Activated CD4-positive, alpha-beta T cell treated with anti-CD3 and anti-CD28 coated beads for 36 hours (primary cell): ENCODE results near the gene SNRNP70. TPM values are rescaled to one million over a fixed set of nuclear protein-coding genes. Genes with fewer than 3 reads are reported as not detected.
"Not testable (repeated sequence)": the region's sequence is repeated elsewhere in the genome, so short reads cannot be mapped to it uniquely, and the experiment has no call there.

Source experiments
- ATAC-seq: fragments of 200-7000 bp; cut with Tn5 transposase; one replicate; pipeline ENCODE4 v1.10.0; 2021; ENCODE audit warnings: mild to moderate bottlenecking, moderate library complexity
- CTCF ChIA-PET: fragments of 350-600 bp; sonication (Branson Sonifier 250); formaldehyde crosslinking; loops from one replicate; lab custom pipeline; 2021; ENCODE audit warnings: antibody characterized with exemption; lab: Charles Lee
- POLR2A ChIA-PET: fragments of 350-600 bp; sonication (Branson Sonifier 250); formaldehyde crosslinking; loops from one replicate; lab custom pipeline; 2021; ENCODE audit warnings: antibody characterized with exemption, inconsistent platforms; lab: Charles Lee
- DNase-seq: peaks from one replicate; pipeline ENCODE4 v3.0.0-alpha.2; 2020
- H3K27ac Mint-ChIP-seq: one replicate; pipeline ENCODE4 v1.8.0; 2021; ENCODE audit warnings: mixed read lengths
- H3K27me3 Mint-ChIP-seq: one replicate; pipeline ENCODE4 v1.8.0; 2021; ENCODE audit warnings: mixed read lengths
- H3K36me3 Mint-ChIP-seq: one replicate; pipeline ENCODE4 v1.8.0; 2021; ENCODE audit warnings: low read depth, mixed read lengths
- H3K4me1 Mint-ChIP-seq: one replicate; pipeline ENCODE4 v1.8.0; 2021; ENCODE audit warnings: mixed read lengths
- H3K4me3 Mint-ChIP-seq: one replicate; pipeline ENCODE4 v1.8.0; 2021; ENCODE audit warnings: mild to moderate bottlenecking, moderate library complexity, mixed read lengths
- H3K9me3 Mint-ChIP-seq: one replicate; pipeline ENCODE4 v1.8.0; 2021; ENCODE audit warnings: low read depth, mixed read lengths
- intact Hi-C, 2 experiments: fragments of 100-400 bp; cut with DNase I in 1 of 2; cut with micrococcal nuclease in 1 of 2; formaldehyde crosslinking; loops; one replicate each; pipeline versions ENCODE4 v1.14.2 to v1.15.1; 2022 to 2024; cut with DNase I, micrococcal nuclease
- total RNA-seq, 2 experiments: library from RNA; stranded (reverse); gene quantifications; one replicate each; pipeline ENCODE4 v1.2.3, GENCODE V29; 2021

Gene SNRNP70, protein sequence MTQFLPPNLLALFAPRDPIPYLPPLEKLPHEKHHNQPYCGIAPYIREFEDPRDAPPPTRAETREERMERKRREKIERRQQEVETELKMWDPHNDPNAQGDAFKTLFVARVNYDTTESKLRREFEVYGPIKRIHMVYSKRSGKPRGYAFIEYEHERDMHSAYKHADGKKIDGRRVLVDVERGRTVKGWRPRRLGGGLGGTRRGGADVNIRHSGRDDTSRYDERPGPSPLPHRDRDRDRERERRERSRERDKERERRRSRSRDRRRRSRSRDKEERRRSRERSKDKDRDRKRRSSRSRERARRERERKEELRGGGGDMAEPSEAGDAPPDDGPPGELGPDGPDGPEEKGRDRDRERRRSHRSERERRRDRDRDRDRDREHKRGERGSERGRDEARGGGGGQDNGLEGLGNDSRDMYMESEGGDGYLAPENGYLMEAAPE
- 100 to 1,000 TPM; 225 to 306 TPM for total RNA-seq

DNA sequence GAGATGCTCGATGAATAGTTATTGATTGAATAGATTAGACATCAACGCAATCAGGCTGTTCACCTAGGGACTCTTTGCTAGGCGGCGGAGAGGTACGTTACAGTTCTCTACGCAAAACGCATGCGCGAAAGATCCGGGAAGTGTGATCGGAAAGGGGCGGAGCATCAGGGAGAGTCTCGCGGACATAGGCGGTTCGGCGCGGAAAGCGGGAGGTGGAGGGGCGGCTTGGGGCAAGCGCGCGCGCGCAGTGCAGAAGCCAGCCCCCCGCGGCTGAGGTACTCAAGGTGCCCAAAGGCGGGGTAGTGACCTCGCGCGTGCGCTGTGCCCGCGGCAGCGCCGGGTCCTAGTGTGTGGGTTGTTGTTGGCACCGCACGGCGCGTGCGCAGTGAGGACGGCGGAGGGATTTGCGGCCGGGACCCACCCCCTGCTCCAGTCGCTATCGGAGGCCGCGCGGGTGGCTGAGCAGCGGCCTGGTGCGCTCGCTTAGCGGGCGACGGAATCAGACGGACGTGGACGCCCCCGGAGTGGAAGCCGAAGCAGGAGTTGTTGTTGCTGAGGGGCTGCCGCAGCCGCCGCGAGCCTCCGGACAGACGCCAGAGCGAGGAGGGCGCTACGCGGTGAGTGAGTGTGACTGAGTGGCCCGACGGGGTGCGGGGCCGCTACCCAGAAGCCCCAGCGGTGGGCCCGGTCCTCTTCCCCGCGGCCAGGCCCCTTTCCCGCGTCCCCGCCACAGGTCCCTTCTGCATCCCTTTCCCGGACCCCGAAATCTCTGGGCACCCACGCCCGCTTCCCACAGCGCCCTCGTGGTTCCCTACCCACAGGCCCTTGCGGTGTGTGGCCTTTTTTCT, at the start of gene SNRNP70:
Gene SNRNP70, plus strand, starts transcription at position 432 of the 848 bp plus-strand sequence. CDS start 964 bp downstream, outside the sequence.
- peaks cover 35% of the 10 kb centered on the region for H3K36me3 Mint-ChIP-seq
- H3K9me3 Mint-ChIP-seq, result no peaks in the 10 kb centered on the region
- ChIA-PET CTCF (interaction anchor here (0.6 to 4.0 kb wide), 2 partner anchors 13 to 61 kb away, joined by 3 to 26 read pairs; no protein-coding TSS in a partner anchor), POLR2A (no interaction called here)
- H3K4me1 Mint-ChIP-seq, result peaks cover 31% of the 10 kb centered on the region
- H3K27ac Mint-ChIP-seq, result peak within 1 kb of the TSS; percentile 96
- H3K4me3 Mint-ChIP-seq, result peak within 1 kb of the TSS; percentile 98
- peak; percentile 99 for ATAC-seq
- H3K27me3 Mint-ChIP-seq, result peaks cover 2% of the 10 kb centered on the region
- intact Hi-C loops, result loop anchor here (1.0 to 5.0 kb wide), 14 partner anchors 29 to 1813 kb away; partner anchors contain the start of genes C19orf73 (in 2 of the 2), PPFIA3 (in 2 of the 2), ATF5 (in 1 of the 2) and FLT3LG (in 1 of the 2)
- peak; percentile 99 for DNase-seq

DNA sequence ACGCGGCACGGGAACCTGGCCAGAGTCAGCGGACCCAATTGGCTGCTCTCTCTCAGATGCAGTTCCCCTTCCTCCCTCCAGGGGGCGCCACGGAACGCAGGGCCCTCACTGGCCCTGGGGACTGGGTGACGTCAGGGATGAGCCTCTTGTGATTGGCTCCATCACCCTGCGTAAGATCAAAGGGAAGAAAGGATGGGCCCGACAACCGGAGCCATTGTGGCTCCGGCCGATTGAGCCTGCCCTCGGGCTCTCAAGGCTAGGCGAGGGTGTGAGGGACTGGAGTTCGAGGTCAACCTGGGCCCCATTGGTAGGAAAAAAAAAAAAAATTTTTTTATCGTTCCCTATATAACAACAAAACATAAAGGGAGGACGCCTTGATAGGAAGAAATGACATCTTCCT, 48.4 kb upstream of the SNRNP70 start, which contains the start of gene CGB1:
Gene CGB1, minus strand, starts transcription at position 81 of the 400 bp plus-strand sequence. CDS start 184 bp downstream, outside the sequence.
- H3K27me3 Mint-ChIP-seq, H3K4me3 Mint-ChIP-seq, H3K36me3 Mint-ChIP-seq, CTCF ChIA-PET, POLR2A ChIA-PET, H3K27ac Mint-ChIP-seq, H3K9me3 Mint-ChIP-seq, H3K4me1 Mint-ChIP-seq: not testable (repeated sequence)
- ATAC-seq (peak; percentile 77), DNase-seq (peak; percentile 85)
- intact Hi-C loops, result loop anchor here in 1 of 2 experiments (1.0 kb wide), 1 partner anchor 48 kb away; the partner anchor contains the start of gene SNRNP70

GRCh38 chr19:49038111-49038510, 47.1 kb upstream of the SNRNP70 start:
- H3K27me3 Mint-ChIP-seq, H3K4me1 Mint-ChIP-seq, DNase-seq, H3K9me3 Mint-ChIP-seq, H3K4me3 Mint-ChIP-seq, H3K36me3 Mint-ChIP-seq, intact Hi-C loops, H3K27ac Mint-ChIP-seq, POLR2A ChIA-PET, CTCF ChIA-PET, ATAC-seq: not testable (repeated sequence)

- H3K4me1 Mint-ChIP-seq, H3K27ac Mint-ChIP-seq, H3K9me3 Mint-ChIP-seq, ATAC-seq, POLR2A ChIA-PET, H3K27me3 Mint-ChIP-seq, CTCF ChIA-PET, H3K4me3 Mint-ChIP-seq, intact Hi-C loops, DNase-seq, H3K36me3 Mint-ChIP-seq: not testable (repeated sequence)
These were observed 46.5 kb upstream of the SNRNP70 start for GRCh38 chr19:49038557-49039276.

- H3K27me3 Mint-ChIP-seq, H3K4me1 Mint-ChIP-seq, intact Hi-C loops, H3K36me3 Mint-ChIP-seq, H3K4me3 Mint-ChIP-seq, ATAC-seq, CTCF ChIA-PET, H3K9me3 Mint-ChIP-seq, POLR2A ChIA-PET, DNase-seq, H3K27ac Mint-ChIP-seq: not testable (repeated sequence)
These were observed 45.5 kb upstream of the SNRNP70 start for GRCh38 chr19:49039736-49040135.

GRCh38 chr19:49042177-49042576, 43.1 kb upstream of the SNRNP70 start:
- DNase-seq (no peak), ATAC-seq (no peak)
- CTCF ChIA-PET, result no interaction called here
- Mint-ChIP-seq H3K9me3 (no peaks in the 10 kb centered on the region), H3K27ac (no peak overlapping the region), H3K27me3 (no peaks in the 10 kb centered on the region), H3K4me1 (no peaks in the 10 kb centered on the region), H3K4me3 (no peak overlapping the region), H3K36me3 (no peaks in the 10 kb centered on the region)
- intact Hi-C loops, result no loop called here
- POLR2A ChIA-PET, result no interaction called here

DNA sequence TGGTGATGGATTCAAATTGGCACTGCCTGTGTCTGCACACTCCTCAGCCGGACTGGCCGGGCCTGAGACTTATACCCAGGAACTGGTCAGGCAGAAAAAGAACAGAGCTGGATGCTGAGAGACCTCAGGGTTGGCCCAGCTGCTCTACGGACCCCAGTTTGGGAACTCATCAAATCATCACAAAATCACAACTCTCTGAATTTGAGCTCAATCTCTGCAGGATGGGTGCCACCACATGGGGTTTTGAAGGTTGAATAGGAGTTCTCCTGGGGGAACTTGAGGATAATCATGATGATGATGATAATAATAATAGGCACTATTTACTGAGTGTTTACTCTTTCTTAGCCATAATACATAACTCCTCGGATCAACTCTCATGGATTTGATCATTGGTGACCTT, 42.6 kb upstream of the SNRNP70 start:
- CTCF ChIA-PET, DNase-seq, H3K36me3 Mint-ChIP-seq, ATAC-seq, H3K27ac Mint-ChIP-seq, POLR2A ChIA-PET, H3K27me3 Mint-ChIP-seq, H3K9me3 Mint-ChIP-seq, H3K4me3 Mint-ChIP-seq, H3K4me1 Mint-ChIP-seq, intact Hi-C loops: not testable (repeated sequence)

- H3K27ac Mint-ChIP-seq, H3K36me3 Mint-ChIP-seq, POLR2A ChIA-PET, ATAC-seq, CTCF ChIA-PET, H3K4me1 Mint-ChIP-seq, intact Hi-C loops, H3K9me3 Mint-ChIP-seq, DNase-seq, H3K27me3 Mint-ChIP-seq, H3K4me3 Mint-ChIP-seq: not testable (repeated sequence)
These were observed 41.7 kb upstream of the SNRNP70 start, which contains the start of gene CGB5 for GRCh38 chr19:49043548-49043947. Gene CGB5 (plus strand): TSS chr19:49043848. CDS start chr19:49044210, 362 bp downstream.

DNA sequence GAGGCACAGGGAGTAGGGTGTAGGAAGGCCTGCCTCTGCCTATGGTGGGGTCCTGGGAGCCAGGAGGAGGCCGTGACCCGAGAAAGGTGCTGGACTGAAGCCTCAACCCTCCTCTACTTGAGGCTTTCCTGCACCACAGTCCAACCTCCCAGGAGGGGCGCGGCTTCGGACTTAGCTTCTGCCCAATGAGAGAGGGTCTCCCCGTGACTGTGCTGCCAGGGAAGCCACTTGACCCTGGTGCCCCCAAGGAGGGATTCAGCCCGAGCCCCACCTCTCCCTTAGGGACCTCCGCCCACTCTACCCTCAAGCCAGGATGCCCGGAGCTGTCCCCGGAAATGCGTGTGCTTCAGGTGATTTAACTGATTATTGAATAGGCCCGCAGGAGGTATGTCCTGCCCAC, 36.2 kb upstream of the SNRNP70 start, which contains the start of gene CGB8:
Gene CGB8, minus strand, starts transcription at position 101 of the 400 bp plus-strand sequence. CDS start 372 bp downstream, outside the sequence.
- H3K27ac Mint-ChIP-seq, ATAC-seq, H3K9me3 Mint-ChIP-seq, H3K4me3 Mint-ChIP-seq, H3K36me3 Mint-ChIP-seq, CTCF ChIA-PET, DNase-seq, H3K4me1 Mint-ChIP-seq, intact Hi-C loops, H3K27me3 Mint-ChIP-seq, POLR2A ChIA-PET: not testable (repeated sequence)

GRCh38 chr19:49049834-49050233, 35.4 kb upstream of the SNRNP70 start:
- DNase-seq, H3K9me3 Mint-ChIP-seq, H3K4me1 Mint-ChIP-seq, H3K27ac Mint-ChIP-seq, CTCF ChIA-PET, H3K27me3 Mint-ChIP-seq, H3K36me3 Mint-ChIP-seq, ATAC-seq, POLR2A ChIA-PET, H3K4me3 Mint-ChIP-seq, intact Hi-C loops: not testable (repeated sequence)
